Measurements from ENCODE around the gene IGLL5.
A peak's percentile ranks its signal among the peaks of the same experiment; 100 is the strongest.

IGLL5 gene

DNA sequence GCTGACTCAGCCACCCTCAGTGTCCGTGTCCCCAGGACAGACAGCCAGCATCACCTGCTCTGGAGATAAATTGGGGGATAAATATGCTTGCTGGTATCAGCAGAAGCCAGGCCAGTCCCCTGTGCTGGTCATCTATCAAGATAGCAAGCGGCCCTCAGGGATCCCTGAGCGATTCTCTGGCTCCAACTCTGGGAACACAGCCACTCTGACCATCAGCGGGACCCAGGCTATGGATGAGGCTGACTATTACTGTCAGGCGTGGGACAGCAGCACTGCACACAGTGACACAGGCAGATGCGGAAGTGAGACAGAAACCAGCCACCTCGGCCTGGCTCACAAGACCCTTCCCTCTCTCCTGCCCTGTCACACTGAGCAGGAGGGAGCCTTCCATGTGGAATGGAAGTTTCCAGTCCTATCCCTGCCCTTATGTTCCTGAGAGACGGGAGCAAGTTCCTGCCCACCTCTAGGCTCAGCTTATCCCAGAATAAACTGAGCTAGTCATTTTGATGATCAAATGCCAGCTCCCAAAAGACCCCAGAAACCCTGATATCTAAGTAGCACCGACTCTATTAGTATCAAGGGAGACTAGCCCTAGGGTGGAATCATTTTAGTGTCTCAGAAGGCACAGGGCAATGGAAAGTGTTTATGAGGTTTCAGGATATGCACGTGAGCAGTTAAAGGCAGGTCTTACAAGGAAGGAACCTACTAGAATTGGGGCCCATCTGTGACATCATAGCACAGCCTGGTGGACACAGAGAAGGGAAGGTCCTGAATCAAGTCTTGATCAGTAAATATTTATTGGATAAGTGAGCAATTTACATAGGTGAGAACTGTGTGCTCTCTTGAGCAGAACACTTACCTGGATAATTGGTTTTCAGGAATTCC is 6.3 kb upstream of the IGLL5 start:
- no peak overlapping the region for H3K56ac ChIP-seq (ENCODE audit: low read length)
- WGBS (ENCODE audit: extremely low coverage, insufficient coverage, low lambda C conversion rate) = no CpG with 5 or more reads among the region's 10 CpGs
- no peak overlapping the region for H3K4me2 ChIP-seq (ENCODE audit: low read length)
- H3K27me3 ChIP-seq (ENCODE audit: insufficient read depth, low read length, poor library complexity) = no peaks in the 10 kb centered on the region
- no peaks in the 10 kb centered on the region for H3K4me1 ChIP-seq (ENCODE audit: control insufficient read depth, low read depth, low read length)
- H3K18ac ChIP-seq (ENCODE audit: low read length) = no peak overlapping the region
- H3K36me3 ChIP-seq (ENCODE audit: control insufficient read depth, insufficient read depth, low read length) = no peaks in the 10 kb centered on the region
- DNase-seq = no peak
- no peaks in the 10 kb centered on the region for H3K79me1 ChIP-seq (ENCODE audit: low read length)
- H3K23ac ChIP-seq (ENCODE audit: low read length) = no peak overlapping the region
- no peak overlapping the region for H3K4ac ChIP-seq (ENCODE audit: low read depth, low read length)
- H2BK5ac ChIP-seq (ENCODE audit: low read length) = no peak overlapping the region
- H4K8ac ChIP-seq (ENCODE audit: low read depth, low read length) = no peak overlapping the region
- no peaks in the 10 kb centered on the region for H3K79me2 ChIP-seq (ENCODE audit: control insufficient read depth, insufficient read depth, low read length)
- no peak overlapping the region for H3K9ac ChIP-seq (ENCODE audit: low read length)
- no peak overlapping the region for H3K4me3 ChIP-seq (ENCODE audit: low read length)
- H2BK120ac ChIP-seq (ENCODE audit: low read depth, low read length) = no peak overlapping the region
- H4K5ac ChIP-seq (ENCODE audit: low read length) = no peak overlapping the region
- H2AK5ac ChIP-seq (ENCODE audit: low read length) = no peak overlapping the region
- H2BK15ac ChIP-seq (replicated peaks; ENCODE audit: low read depth) = no peak overlapping the region
- no peak overlapping the region for H3K27ac ChIP-seq (ENCODE audit: low read depth, low read length)

DNA sequence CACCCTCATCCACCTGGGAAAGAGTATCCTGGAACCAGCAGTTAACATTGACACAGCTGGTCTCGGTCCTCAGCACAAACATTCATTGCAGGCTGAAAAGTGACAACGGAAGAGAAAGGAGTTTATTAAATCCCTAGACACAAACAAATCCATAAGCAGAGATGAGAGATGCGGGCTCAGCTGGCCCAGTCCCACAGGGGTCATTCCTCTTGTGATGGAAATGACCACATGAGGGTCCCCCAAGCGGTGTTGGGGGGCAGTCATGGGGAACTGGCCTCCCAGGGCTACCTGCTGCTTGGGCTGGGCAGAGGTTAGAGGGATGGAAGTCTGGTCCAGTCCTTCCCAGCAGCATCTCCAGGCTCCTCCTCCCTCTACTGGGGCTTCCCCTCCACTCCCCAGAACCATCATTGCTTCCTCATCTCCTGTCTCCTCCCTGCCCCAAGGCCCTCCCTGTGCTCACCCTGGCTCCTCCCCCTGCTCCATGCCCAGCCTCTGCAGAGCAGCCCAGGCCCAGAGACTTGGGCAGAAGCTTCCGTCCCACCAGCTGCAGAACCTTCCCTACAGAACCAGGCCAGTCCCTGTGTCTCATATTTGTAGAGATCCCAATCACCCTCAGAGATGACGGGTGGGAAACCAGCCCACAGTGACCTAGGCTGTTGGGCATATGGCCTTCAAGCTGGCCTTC is 5.4 kb upstream of the IGLL5 start:
- H3K23ac ChIP-seq (ENCODE audit: low read length) = no peak overlapping the region
- no peak overlapping the region for H2BK5ac ChIP-seq (ENCODE audit: low read length)
- H4K5ac ChIP-seq (ENCODE audit: low read length) = no peak overlapping the region
- no peak overlapping the region for H2BK120ac ChIP-seq (ENCODE audit: low read depth, low read length)
- no peak overlapping the region for H3K9ac ChIP-seq (ENCODE audit: low read length)
- no peak overlapping the region for H2BK15ac ChIP-seq (replicated peaks; ENCODE audit: low read depth)
- no peaks in the 10 kb centered on the region for H3K4me1 ChIP-seq (ENCODE audit: control insufficient read depth, low read depth, low read length)
- no peak overlapping the region for H3K18ac ChIP-seq (ENCODE audit: low read length)
- H3K36me3 ChIP-seq (ENCODE audit: control insufficient read depth, insufficient read depth, low read length) = no peaks in the 10 kb centered on the region
- WGBS (ENCODE audit: extremely low coverage, insufficient coverage, low lambda C conversion rate) = no CpG with 5 or more reads among the region's 6 CpGs
- no peak overlapping the region for H3K56ac ChIP-seq (ENCODE audit: low read length)
- no peak overlapping the region for H3K27ac ChIP-seq (ENCODE audit: low read depth, low read length)
- no peaks in the 10 kb centered on the region for H3K27me3 ChIP-seq (ENCODE audit: insufficient read depth, low read length, poor library complexity)
- H3K4ac ChIP-seq (ENCODE audit: low read depth, low read length) = no peak overlapping the region
- peak; percentile 11 for DNase-seq
- no peak overlapping the region for H2AK5ac ChIP-seq (ENCODE audit: low read length)
- H3K4me2 ChIP-seq (ENCODE audit: low read length) = no peak overlapping the region
- no peaks in the 10 kb centered on the region for H3K79me2 ChIP-seq (ENCODE audit: control insufficient read depth, insufficient read depth, low read length)
- H3K4me3 ChIP-seq (ENCODE audit: low read length) = no peak overlapping the region
- no peak overlapping the region for H4K8ac ChIP-seq (ENCODE audit: low read depth, low read length)
- H3K79me1 ChIP-seq (ENCODE audit: low read length) = no peaks in the 10 kb centered on the region

DNA sequence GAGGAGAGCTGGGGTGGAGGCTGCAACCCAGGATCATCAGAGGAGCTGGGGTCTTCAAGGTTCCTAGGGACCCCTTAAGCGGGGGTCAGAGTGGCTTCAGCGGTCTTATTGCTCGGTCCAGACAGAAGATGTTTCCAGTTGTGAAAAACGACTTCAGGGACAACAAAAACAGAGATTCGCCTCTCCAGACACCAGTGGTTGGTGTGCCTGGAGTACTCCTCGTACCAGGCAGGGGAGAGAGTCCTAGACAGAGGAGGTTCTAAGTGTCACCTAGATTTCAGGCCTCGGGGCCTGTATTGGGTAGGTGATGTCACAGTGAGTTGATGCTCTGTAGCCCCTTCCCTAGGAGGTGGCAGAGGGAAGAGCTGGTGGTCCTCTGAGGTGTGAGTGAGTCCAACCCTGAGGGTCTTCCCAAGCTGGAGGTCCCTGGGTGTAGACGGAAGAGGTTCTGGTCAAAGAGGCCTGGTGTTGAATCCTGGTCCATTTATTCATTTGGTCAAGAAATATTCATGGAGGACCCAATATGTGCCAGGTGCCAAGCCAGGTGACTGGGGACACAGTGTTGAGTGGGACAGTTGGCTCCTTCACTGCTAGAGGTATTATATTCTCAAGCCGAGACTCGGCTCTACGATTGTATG is 4.4 kb upstream of the IGLL5 start:
- Histone ChIP-seq H4K8ac (ENCODE audit: low read depth, low read length) (no peak overlapping the region), H3K4me1 (ENCODE audit: control insufficient read depth, low read depth, low read length) (no peaks in the 10 kb centered on the region), H3K4me2 (ENCODE audit: low read length) (no peak overlapping the region), H3K36me3 (ENCODE audit: control insufficient read depth, insufficient read depth, low read length) (no peaks in the 10 kb centered on the region), H3K27me3 (ENCODE audit: insufficient read depth, low read length, poor library complexity) (no peaks in the 10 kb centered on the region), H2BK15ac (replicated peaks; ENCODE audit: low read depth) (no peak overlapping the region), H4K5ac (ENCODE audit: low read length) (no peak overlapping the region), H3K79me1 (ENCODE audit: low read length) (no peaks in the 10 kb centered on the region), H3K27ac (ENCODE audit: low read depth, low read length) (no peak overlapping the region), H3K9ac (ENCODE audit: low read length) (no peak overlapping the region), H3K4ac (ENCODE audit: low read depth, low read length) (no peak overlapping the region), H2BK5ac (ENCODE audit: low read length) (no peak overlapping the region), H3K23ac (ENCODE audit: low read length) (no peak overlapping the region), H3K4me3 (ENCODE audit: low read length) (no peak overlapping the region), H2BK120ac (ENCODE audit: low read depth, low read length) (no peak overlapping the region), H3K18ac (ENCODE audit: low read length) (no peak overlapping the region), H2AK5ac (ENCODE audit: low read length) (no peak overlapping the region), H3K79me2 (ENCODE audit: control insufficient read depth, insufficient read depth, low read length) (no peaks in the 10 kb centered on the region), H3K56ac (ENCODE audit: low read length) (no peak overlapping the region)
- DNase-seq = no peak
- WGBS (ENCODE audit: extremely low coverage, insufficient coverage, low lambda C conversion rate) = no CpG with 5 or more reads among the region's 11 CpGs

DNA sequence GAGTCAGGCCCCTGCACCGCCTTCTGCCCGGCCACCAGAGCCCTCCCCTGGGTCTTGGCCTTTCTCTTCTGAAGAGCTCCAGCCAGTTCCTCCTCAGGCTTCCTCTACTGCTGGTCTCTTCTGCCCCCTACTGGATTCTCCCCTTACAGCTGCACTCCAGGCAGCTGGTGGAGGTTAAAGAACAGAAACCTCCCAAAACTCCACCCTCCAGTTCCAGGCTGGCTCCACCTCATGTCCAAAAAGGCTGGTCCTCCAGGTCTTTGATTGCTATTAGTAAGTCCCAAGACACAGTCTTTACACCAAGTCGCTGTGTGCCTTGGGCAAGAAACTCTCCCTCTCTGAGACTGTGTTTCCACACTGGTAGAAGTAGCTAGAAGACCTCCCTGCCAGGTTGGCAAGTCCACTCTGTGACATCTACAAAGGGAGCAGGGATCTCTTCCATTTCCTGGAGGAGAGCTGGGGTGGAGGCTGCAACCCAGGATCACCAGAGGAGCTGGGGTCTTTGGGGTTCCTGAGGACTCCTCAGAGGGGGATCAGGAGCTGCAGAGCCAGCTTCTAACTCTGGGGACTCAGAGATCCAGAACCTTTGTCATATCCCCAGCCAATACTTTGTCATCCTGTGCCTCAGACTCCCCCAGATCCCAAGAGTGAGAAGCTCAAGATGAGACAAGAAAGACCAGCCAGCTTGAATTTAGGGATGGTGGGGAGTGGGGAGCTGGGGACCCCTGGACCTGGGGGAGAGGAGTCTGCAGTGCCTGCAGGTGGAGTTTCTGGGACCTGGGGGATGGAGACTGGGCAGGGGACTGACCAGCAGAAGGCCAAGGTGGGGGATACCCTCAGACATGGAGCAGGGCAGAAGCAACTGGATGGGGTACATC is 3.4 kb upstream of the IGLL5 start:
- Histone ChIP-seq H3K36me3 (ENCODE audit: control insufficient read depth, insufficient read depth, low read length) (no peaks in the 10 kb centered on the region), H2BK15ac (replicated peaks; ENCODE audit: low read depth) (no peak overlapping the region), H2AK5ac (ENCODE audit: low read length) (no peak overlapping the region), H3K23ac (ENCODE audit: low read length) (no peak overlapping the region), H3K9ac (ENCODE audit: low read length) (no peak overlapping the region), H4K5ac (ENCODE audit: low read length) (no peak overlapping the region), H3K56ac (ENCODE audit: low read length) (no peak overlapping the region), H3K4me2 (ENCODE audit: low read length) (no peak overlapping the region), H3K79me1 (ENCODE audit: low read length) (no peaks in the 10 kb centered on the region), H4K8ac (ENCODE audit: low read depth, low read length) (no peak overlapping the region), H3K4me1 (ENCODE audit: control insufficient read depth, low read depth, low read length) (no peaks in the 10 kb centered on the region), H3K18ac (ENCODE audit: low read length) (no peak overlapping the region), H3K4ac (ENCODE audit: low read depth, low read length) (no peak overlapping the region), H3K27me3 (ENCODE audit: insufficient read depth, low read length, poor library complexity) (no peaks in the 10 kb centered on the region), H2BK5ac (ENCODE audit: low read length) (no peak overlapping the region), H3K27ac (ENCODE audit: low read depth, low read length) (no peak overlapping the region), H3K79me2 (ENCODE audit: control insufficient read depth, insufficient read depth, low read length) (no peaks in the 10 kb centered on the region), H2BK120ac (ENCODE audit: low read depth, low read length) (no peak overlapping the region), H3K4me3 (ENCODE audit: low read length) (no peak overlapping the region)
- DNase-seq = peak; percentile 88
- WGBS (ENCODE audit: extremely low coverage, insufficient coverage, low lambda C conversion rate) = no CpG with 5 or more reads among the region's 3 CpGs

DNA sequence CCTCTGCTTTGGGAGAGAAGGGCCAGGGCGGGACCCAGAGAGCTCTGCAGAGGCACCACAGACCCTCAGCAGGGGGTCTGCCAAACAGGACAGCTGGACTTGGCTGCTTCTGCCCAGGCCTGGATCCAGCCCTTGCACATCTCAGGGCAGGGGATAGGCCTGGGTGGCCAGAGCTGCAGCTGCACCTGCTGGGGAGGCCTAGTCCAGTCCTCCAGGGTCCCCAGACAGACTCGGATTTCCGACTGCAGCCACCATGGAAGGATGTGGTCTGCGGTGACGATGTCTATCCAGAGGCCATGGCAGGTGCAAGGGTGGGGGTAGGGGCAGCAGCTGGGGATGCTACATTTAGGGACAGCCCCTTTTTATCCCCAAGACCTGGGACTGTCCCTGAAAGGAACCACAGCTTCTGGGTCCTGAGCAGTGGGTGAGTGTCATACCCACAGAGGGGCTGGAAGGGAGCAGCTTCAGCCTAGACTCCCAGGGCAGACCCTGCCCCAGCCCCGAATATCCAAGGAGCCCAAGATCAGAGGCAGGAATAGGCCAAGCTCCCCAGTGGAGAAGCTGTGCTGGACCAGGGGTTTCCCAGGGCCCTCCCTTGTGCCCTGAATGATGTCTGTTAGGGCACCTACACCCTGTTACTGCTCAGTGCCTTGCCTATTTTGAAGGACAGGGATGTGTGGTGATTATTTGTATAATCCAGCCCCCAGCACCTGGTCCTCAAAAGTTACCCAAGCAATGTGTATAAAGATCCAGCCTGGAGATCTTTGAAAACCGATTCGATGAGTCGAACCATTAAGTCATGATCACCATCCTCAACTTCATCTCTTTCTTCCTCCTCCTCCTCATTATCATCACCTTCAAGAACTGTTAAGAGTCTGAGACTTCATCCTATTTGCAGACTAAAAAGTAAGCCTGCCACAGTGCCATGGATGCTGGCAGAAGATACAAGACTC is 2.5 kb upstream of the IGLL5 start:
- H2BK120ac ChIP-seq (ENCODE audit: low read depth, low read length) = no peak overlapping the region
- H3K79me1 ChIP-seq (ENCODE audit: low read length) = no peaks in the 10 kb centered on the region
- no peak overlapping the region for H4K5ac ChIP-seq (ENCODE audit: low read length)
- WGBS (ENCODE audit: extremely low coverage, insufficient coverage, low lambda C conversion rate) = no CpG with 5 or more reads among the region's 9 CpGs
- no peaks in the 10 kb centered on the region for H3K27me3 ChIP-seq (ENCODE audit: insufficient read depth, low read length, poor library complexity)
- no peaks in the 10 kb centered on the region for H3K79me2 ChIP-seq (ENCODE audit: control insufficient read depth, insufficient read depth, low read length)
- DNase-seq = no peak
- no peak overlapping the region for H3K4me3 ChIP-seq (ENCODE audit: low read length)
- no peak overlapping the region for H3K18ac ChIP-seq (ENCODE audit: low read length)
- no peak overlapping the region for H3K27ac ChIP-seq (ENCODE audit: low read depth, low read length)
- H3K23ac ChIP-seq (ENCODE audit: low read length) = no peak overlapping the region
- H3K4me2 ChIP-seq (ENCODE audit: low read length) = no peak overlapping the region
- H3K56ac ChIP-seq (ENCODE audit: low read length) = no peak overlapping the region
- H4K8ac ChIP-seq (ENCODE audit: low read depth, low read length) = no peak overlapping the region
- H3K9ac ChIP-seq (ENCODE audit: low read length) = no peak overlapping the region
- no peaks in the 10 kb centered on the region for H3K4me1 ChIP-seq (ENCODE audit: control insufficient read depth, low read depth, low read length)
- H3K36me3 ChIP-seq (ENCODE audit: control insufficient read depth, insufficient read depth, low read length) = no peaks in the 10 kb centered on the region
- no peak overlapping the region for H2BK15ac ChIP-seq (replicated peaks; ENCODE audit: low read depth)
- no peak overlapping the region for H2AK5ac ChIP-seq (ENCODE audit: low read length)
- H3K4ac ChIP-seq (ENCODE audit: low read depth, low read length) = no peak overlapping the region
- H2BK5ac ChIP-seq (ENCODE audit: low read length) = no peak overlapping the region
